SU-DHL-6 (cell line): ENCODE data around the gene KCP.
A peak's percentile ranks its signal among the peaks of the same experiment; 100 is the strongest.

Experiments
- H2AFZ ChIP-seq: fragments of 200-600 bp; sonication (generic); 2 replicates; pipeline ENCODE4 v1.6.1; 2014; ENCODE audit warnings: low read depth, mild to moderate bottlenecking, moderate library complexity, mixed read lengths, antibody characterized with exemption, low read length; ENCODE audit not compliant: severe bottlenecking
- H3F3A ChIP-seq: fragments of 200-600 bp; shearing (Covaris generic); 2 replicates; pipeline ENCODE4 v1.6.0; 2016; ENCODE audit warnings: antibody characterized with exemption, mild to moderate bottlenecking; ENCODE audit not compliant: insufficient read depth
- H3K27ac ChIP-seq: fragments of 200-600 bp; sonication (generic); 2 replicates; pipeline ENCODE4 v1.5.1; 2016; ENCODE audit warnings: low read depth, mild to moderate bottlenecking, low read length, moderate library complexity, mixed read lengths
- H3K27me3 ChIP-seq: fragments of 200-600 bp; sonication (generic), shearing (Covaris generic); 2 replicates; pipeline ENCODE4 v1.6.0; 2014; ENCODE audit warnings: mild to moderate bottlenecking, low read length
- H3K36me3 ChIP-seq: fragments of 200-600 bp; sonication (generic); 2 replicates; pipeline ENCODE4 v1.6.1; 2014; ENCODE audit warnings: mild to moderate bottlenecking, low read length, mixed read lengths
- H3K4me2 ChIP-seq: fragments of 300-600, 200-600 bp; shearing (Covaris generic), sonication (generic); 2 replicates; pipeline ENCODE4 v1.6.0; 2014; ENCODE audit warnings: low read length, low read depth, mild to moderate bottlenecking; ENCODE audit not compliant: poor library complexity, severe bottlenecking
- H3K4me3 ChIP-seq: fragments of 200-600 bp; sonication (generic); 2 replicates; pipeline ENCODE4 v1.5.1; 2014; ENCODE audit warnings: antibody characterized with exemption, low read length, mild to moderate bottlenecking, mixed read lengths; ENCODE audit not compliant: insufficient read depth, poor library complexity, severe bottlenecking
- H3K79me2 ChIP-seq: fragments of 200-600 bp; sonication (generic); 2 replicates; pipeline ENCODE4 v1.6.1; 2014; ENCODE audit warnings: mild to moderate bottlenecking, low read length, moderate library complexity; ENCODE audit not compliant: insufficient read depth
- H3K9ac ChIP-seq: fragments of 200-600 bp; sonication (generic); 2 replicates; pipeline ENCODE4 v1.7.0; 2014; ENCODE audit warnings: mild to moderate bottlenecking, low read length
- H3K9me2 ChIP-seq: fragments of 200-600 bp; sonication (generic); replicated peaks from 2 replicates; pipeline ENCODE4 v1.6.1; 2014; ENCODE audit warnings: low read length; ENCODE audit not compliant: insufficient read depth
- H3K9me3 ChIP-seq: fragments of 200-600 bp; sonication (generic); 2 replicates; pipeline ENCODE4 v1.6.1; 2014; ENCODE audit warnings: low read length, mixed read lengths; ENCODE audit not compliant: insufficient read depth
- H4K20me1 ChIP-seq: fragments of 200-600 bp; sonication (generic); 2 replicates; pipeline ENCODE4 v1.6.1; 2014; ENCODE audit warnings: low read depth, mild to moderate bottlenecking, antibody characterized with exemption, low read length, moderate library complexity, mixed read lengths
- EZH2phosphoT487 ChIP-seq: fragments of 200-600 bp; sonication (generic), shearing (Covaris generic); conservative IDR thresholded peaks from 2 replicates; pipeline ENCODE4 v1.6.1; 2018; ENCODE audit warnings: mild to moderate bottlenecking, antibody characterized with exemption, low read length, moderate library complexity, mixed read lengths
- TF ChIP-seq, protein P1 (sequence below): fragments of 200-600 bp; sonication (generic); IDR thresholded peaks from one replicate; pipeline ENCODE4 v1.5.1; 2017; ENCODE audit warnings: antibody characterized with exemption, mild to moderate bottlenecking, low read length, moderate library complexity; ENCODE audit not compliant: insufficient read depth, poor library complexity, severe bottlenecking

The KCP gene

DNA sequence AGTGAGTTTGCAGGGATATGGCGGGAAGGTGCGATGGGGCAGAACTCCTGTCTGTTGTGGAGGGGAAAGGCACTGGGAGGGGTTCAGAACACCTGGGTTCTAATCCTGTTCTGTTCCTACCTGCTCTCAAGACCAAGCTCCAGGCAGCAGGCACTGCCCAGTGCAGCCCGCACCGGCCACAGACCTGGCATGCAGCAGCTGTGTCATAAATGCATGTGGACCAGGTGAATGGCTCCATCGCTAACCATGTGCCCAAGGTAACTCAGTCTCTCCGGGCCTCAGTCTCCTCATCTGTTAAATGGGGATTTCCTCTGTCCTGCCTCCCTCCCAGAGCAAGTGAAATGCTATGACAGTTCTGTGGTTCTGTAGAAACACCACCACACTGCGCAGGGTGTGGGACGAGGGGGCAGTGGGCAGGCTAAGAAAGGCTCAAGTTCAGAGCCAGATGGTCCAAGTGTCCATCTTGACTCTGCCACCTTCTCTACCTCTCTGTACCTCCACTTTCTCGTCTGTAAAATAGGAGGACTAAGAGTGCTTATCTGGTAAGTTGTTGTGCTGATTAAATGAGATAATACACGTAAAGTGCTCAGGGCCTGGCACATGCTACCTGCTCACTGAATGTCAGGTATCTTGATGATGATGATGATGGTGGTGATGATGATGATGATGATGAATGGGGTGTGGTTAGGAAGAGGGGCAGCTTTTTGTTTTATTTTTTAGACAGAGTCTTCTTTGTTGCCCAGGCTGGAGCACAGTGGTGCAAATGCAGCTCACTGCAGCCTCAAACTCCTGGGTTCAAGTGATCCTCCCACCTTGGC is 24.9 kb downstream of the KCP start:
- Histone ChIP-seq H3K79me2 (no peaks in the 10 kb centered on the region), H3K27me3 (no peaks in the 10 kb centered on the region), H4K20me1 (no peaks in the 10 kb centered on the region), H3K4me3 (no peak overlapping the region), H3K9me2 (no peaks in the 10 kb centered on the region), H3K9me3 (peaks cover 5% of the 10 kb centered on the region; the same call in 1 of the 2 replicates), H2AFZ (no peak overlapping the region), H3K36me3 (no peaks in the 10 kb centered on the region), H3K27ac (no peak overlapping the region), H3K9ac (no peak overlapping the region), H3K4me2 (no peak overlapping the region), H3F3A (0 out of 2 replicates have a peak, but pooled peaks cover 7% of the 10 kb centered on the region)
- TF ChIP-seq EZH2phosphoT487: no peak
- TF ChIP-seq, protein P1, sequence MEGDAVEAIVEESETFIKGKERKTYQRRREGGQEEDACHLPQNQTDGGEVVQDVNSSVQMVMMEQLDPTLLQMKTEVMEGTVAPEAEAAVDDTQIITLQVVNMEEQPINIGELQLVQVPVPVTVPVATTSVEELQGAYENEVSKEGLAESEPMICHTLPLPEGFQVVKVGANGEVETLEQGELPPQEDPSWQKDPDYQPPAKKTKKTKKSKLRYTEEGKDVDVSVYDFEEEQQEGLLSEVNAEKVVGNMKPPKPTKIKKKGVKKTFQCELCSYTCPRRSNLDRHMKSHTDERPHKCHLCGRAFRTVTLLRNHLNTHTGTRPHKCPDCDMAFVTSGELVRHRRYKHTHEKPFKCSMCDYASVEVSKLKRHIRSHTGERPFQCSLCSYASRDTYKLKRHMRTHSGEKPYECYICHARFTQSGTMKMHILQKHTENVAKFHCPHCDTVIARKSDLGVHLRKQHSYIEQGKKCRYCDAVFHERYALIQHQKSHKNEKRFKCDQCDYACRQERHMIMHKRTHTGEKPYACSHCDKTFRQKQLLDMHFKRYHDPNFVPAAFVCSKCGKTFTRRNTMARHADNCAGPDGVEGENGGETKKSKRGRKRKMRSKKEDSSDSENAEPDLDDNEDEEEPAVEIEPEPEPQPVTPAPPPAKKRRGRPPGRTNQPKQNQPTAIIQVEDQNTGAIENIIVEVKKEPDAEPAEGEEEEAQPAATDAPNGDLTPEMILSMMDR: no peak

- no peaks in the 10 kb centered on the region for H3K9me2 ChIP-seq
- no peak overlapping the region for H3K4me2 ChIP-seq
- no peak for TF ChIP-seq EZH2phosphoT487
- TF ChIP-seq, protein P1: no peak
- H3K79me2 ChIP-seq: no peaks in the 10 kb centered on the region
- no peaks in the 10 kb centered on the region for H4K20me1 ChIP-seq
- peaks cover 5% of the 10 kb centered on the region; the same call in 1 of the 2 replicates for H3K9me3 ChIP-seq
- H3K27ac ChIP-seq: no peak overlapping the region
- H3K9ac ChIP-seq: peak overlapping the region; percentile 80
- peak overlapping the region; percentile 100 for H2AFZ ChIP-seq
- no peak overlapping the region for H3K4me3 ChIP-seq
- H3K36me3 ChIP-seq: no peaks in the 10 kb centered on the region
- 0 out of 2 replicates have a peak, but pooled peaks cover 4% of the 10 kb centered on the region for H3F3A ChIP-seq
- no peaks in the 10 kb centered on the region for H3K27me3 ChIP-seq
Measured at GRCh38 chr7:128884561-128885369, 25.7 kb downstream of the KCP start.

GRCh38 chr7:128883622-128884448 is 26.7 kb downstream of the KCP start:
- peak overlapping the region; percentile 80 for H3K9ac ChIP-seq
- H3K4me3 ChIP-seq: peak overlapping the region; percentile 59
- no peaks in the 10 kb centered on the region for H4K20me1 ChIP-seq
- H3K4me2 ChIP-seq: peak overlapping the region; percentile 82
- no peaks in the 10 kb centered on the region for H3K27me3 ChIP-seq
- TF ChIP-seq EZH2phosphoT487: no peak
- TF ChIP-seq, protein P1: peak; percentile 99
- H3K79me2 ChIP-seq: no peaks in the 10 kb centered on the region
- H3F3A ChIP-seq: no peaks in the 10 kb centered on the region
- peak overlapping the region; percentile 47 for H3K27ac ChIP-seq
- peak overlapping the region; percentile 100 for H2AFZ ChIP-seq
- peaks cover 5% of the 10 kb centered on the region; the same call in 1 of the 2 replicates for H3K9me3 ChIP-seq
- no peaks in the 10 kb centered on the region for H3K9me2 ChIP-seq
- H3K36me3 ChIP-seq: no peaks in the 10 kb centered on the region
